OCI-LY7 (cell line): Measurements from ENCODE around the gene MICALL2. TPM values are rescaled to one million over a fixed set of nuclear protein-coding genes. Genes with fewer than 3 reads are reported as not detected.

Source experiments
- BruUV-seq: library from RNA; stranded (reverse); fragments of 400-500 nt; replicated peaks from 2 replicates; lab custom pipeline; 2021; lab: Mats Ljungman, UMichigan
- CTCF ChIA-PET: fragments of 300-600 bp; sonication (Branson Sonifier 250); formaldehyde crosslinking; loops from one replicate; lab custom pipeline; 2022; ENCODE audit warnings: antibody characterized with exemption; ENCODE audit not compliant: unreplicated experiment; lab: Charles Lee
- POLR2A ChIA-PET: fragments of 300-600 bp; sonication (Branson Sonifier 250); formaldehyde crosslinking; loops from one replicate; lab custom pipeline; 2022; ENCODE audit warnings: antibody characterized with exemption; lab: Charles Lee
- DNase-seq: peaks from one replicate; pipeline ENCODE4 v3.0.0-alpha.2; 2015; ENCODE audit warnings: low spot score
- H2AFZ ChIP-seq: fragments of 200-600 bp; sonication (generic), shearing (Covaris generic); 2 replicates; pipeline ENCODE4 v1.6.1; 2014; ENCODE audit warnings: mild to moderate bottlenecking, antibody characterized with exemption, low read length, moderate library complexity
- H3K27ac ChIP-seq: fragments of 200-600 bp; sonication (generic); 2 replicates; pipeline ENCODE4 v1.5.1; 2014; ENCODE audit warnings: mixed run types, low read depth, mild to moderate bottlenecking, moderate library complexity, low read length, inconsistent platforms; ENCODE audit not compliant: poor library complexity, severe bottlenecking
- H3K36me3 ChIP-seq: fragments of 200-600 bp; sonication (generic); 2 replicates; pipeline ENCODE4 v1.6.1; 2014; ENCODE audit warnings: mild to moderate bottlenecking, antibody characterized with exemption, low read length, moderate library complexity, mixed read lengths; ENCODE audit not compliant: insufficient read depth
- H3K4me1 ChIP-seq: fragments of 200-600 bp; sonication (generic); 2 replicates; pipeline ENCODE4 v1.5.1; 2014; ENCODE audit warnings: mild to moderate bottlenecking, low read length; ENCODE audit not compliant: insufficient read depth, poor library complexity, severe bottlenecking
- H3K4me2 ChIP-seq: fragments of 200-600 bp; sonication (generic); 2 replicates; pipeline ENCODE4 v1.6.1; 2014; ENCODE audit warnings: mild to moderate bottlenecking, low read length
- H3K4me3 ChIP-seq: fragments of 200-600 bp; sonication (generic); 2 replicates; pipeline ENCODE4 v1.5.1; 2014; ENCODE audit warnings: mild to moderate bottlenecking, low read depth, low read length; ENCODE audit not compliant: poor library complexity, severe bottlenecking
- H3K79me2 ChIP-seq: fragments of 200-600 bp; sonication (generic); 2 replicates; pipeline ENCODE4 v1.6.1; 2016; ENCODE audit warnings: low read depth, mild to moderate bottlenecking, low read length, moderate library complexity, mixed read lengths; ENCODE audit not compliant: insufficient read depth
- H3K9me2 ChIP-seq: fragments of 200-600 bp; sonication (generic); 2 replicates; pipeline ENCODE4 v1.6.1; 2016; ENCODE audit warnings: mild to moderate bottlenecking, low read length, mixed read lengths; ENCODE audit not compliant: insufficient read depth
- H3K9me3 ChIP-seq: fragments of 200-600 bp; sonication (generic); 2 replicates; pipeline ENCODE4 v1.6.1; 2014; ENCODE audit warnings: mild to moderate bottlenecking, mixed run types, low read length, mixed read lengths
- H4K20me1 ChIP-seq: fragments of 200-600 bp; sonication (generic); 2 replicates; pipeline ENCODE4 v1.6.1; 2014; ENCODE audit warnings: mild to moderate bottlenecking, antibody characterized with exemption, low read length, moderate library complexity, mixed read lengths; ENCODE audit not compliant: insufficient read depth
- EZH2phosphoT487 ChIP-seq: fragments of 200-600 bp; sonication (generic); IDR thresholded peaks from 2 replicates; pipeline ENCODE4 v1.6.1; 2018; ENCODE audit warnings: low read depth, borderline replicate concordance, mild to moderate bottlenecking, mixed run types, antibody characterized with exemption, low read length, moderate library complexity, mixed read lengths
- intact Hi-C: fragments of 100-400 bp; cut with micrococcal nuclease; formaldehyde crosslinking; loops from one replicate; pipeline ENCODE4 v1.10.0; 2022; ENCODE audit not compliant: unreplicated experiment
- total RNA-seq, 2 experiments: library from RNA; depleted of rRNA in 1 of 2; stranded (reverse); fragments of >200 nt in 1 of 2; shearing (Covaris generic) in 1 of 2; gene quantifications; 2 replicates each; pipeline ENCODE4 v1.2.3, GENCODE V29; 2014 to 2022
- TF ChIP-seq, protein P1 (sequence below): fragments of 200-600 bp; sonication (generic); conservative IDR thresholded peaks from 2 replicates; pipeline ENCODE4 v1.5.1; 2014; ENCODE audit warnings: mild to moderate bottlenecking, antibody characterized with exemption, low read length, moderate library complexity, mixed read lengths

MICALL2 gene
- total RNA-seq, 2 experiments from 2014 or later, result 1.4 to 4.5 TPM

GRCh38 chr7:1442355-1443124 is 16.7 kb downstream of the MICALL2 start:
- no peak overlapping the region for H2AFZ ChIP-seq
- no peaks in the 10 kb centered on the region for H3K9me3 ChIP-seq
- CTCF ChIA-PET, result no interaction called here
- no TSS peak for BruUV-seq
- no peak overlapping the region for H3K27ac ChIP-seq
- H3K4me2 ChIP-seq, result no peak overlapping the region
- no peak for TF ChIP-seq EZH2phosphoT487
- TF ChIP-seq, protein P1, sequence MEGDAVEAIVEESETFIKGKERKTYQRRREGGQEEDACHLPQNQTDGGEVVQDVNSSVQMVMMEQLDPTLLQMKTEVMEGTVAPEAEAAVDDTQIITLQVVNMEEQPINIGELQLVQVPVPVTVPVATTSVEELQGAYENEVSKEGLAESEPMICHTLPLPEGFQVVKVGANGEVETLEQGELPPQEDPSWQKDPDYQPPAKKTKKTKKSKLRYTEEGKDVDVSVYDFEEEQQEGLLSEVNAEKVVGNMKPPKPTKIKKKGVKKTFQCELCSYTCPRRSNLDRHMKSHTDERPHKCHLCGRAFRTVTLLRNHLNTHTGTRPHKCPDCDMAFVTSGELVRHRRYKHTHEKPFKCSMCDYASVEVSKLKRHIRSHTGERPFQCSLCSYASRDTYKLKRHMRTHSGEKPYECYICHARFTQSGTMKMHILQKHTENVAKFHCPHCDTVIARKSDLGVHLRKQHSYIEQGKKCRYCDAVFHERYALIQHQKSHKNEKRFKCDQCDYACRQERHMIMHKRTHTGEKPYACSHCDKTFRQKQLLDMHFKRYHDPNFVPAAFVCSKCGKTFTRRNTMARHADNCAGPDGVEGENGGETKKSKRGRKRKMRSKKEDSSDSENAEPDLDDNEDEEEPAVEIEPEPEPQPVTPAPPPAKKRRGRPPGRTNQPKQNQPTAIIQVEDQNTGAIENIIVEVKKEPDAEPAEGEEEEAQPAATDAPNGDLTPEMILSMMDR, result no peak
- no peaks in the 10 kb centered on the region for H3K4me1 ChIP-seq
- POLR2A ChIA-PET, result no interaction called here
- intact Hi-C loops, result no loop called here
- H3K4me3 ChIP-seq, result no peak overlapping the region
- H4K20me1 ChIP-seq, result no peaks in the 10 kb centered on the region
- no peaks in the 10 kb centered on the region for H3K79me2 ChIP-seq
- no peak for DNase-seq
- no peaks in the 10 kb centered on the region for H3K36me3 ChIP-seq
- H3K9me2 ChIP-seq, result no peaks in the 10 kb centered on the region

DNA sequence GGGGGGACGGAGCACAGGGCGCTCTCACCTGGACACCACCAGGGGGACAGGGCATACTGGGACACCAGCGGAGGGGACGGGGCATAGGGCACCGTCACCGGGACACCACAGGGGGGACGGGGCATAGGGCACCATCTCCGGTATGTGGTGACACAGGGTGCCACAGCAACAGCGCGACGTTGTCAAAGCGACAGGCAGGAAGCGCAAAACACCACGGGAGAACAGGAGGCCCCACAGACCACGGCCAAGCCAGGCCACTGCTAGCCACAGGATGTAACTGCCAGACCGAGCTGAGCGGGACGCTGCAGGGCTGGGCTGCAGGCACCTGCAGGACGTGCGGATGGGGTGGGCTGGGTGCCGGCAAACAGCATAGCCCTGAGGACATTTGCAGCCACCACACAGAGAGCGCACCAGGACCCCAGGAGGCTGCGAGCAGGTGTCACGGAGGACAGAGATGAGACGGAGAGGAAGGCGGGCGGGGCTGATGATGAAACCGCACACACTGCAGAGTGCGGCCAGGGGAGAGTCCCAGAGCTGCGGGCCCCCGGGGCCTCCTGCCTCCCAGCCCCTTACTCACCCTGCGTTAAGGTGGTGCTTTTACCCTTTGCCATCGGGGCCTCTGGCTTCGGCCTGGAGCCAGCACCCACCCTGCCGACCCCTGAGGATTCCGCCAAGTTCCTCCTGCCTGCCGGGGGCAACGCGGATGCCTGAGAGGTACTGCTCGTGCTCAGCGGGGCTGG is 17.5 kb downstream of the MICALL2 start:
- no TSS peak for BruUV-seq

GRCh38 chr7:1440620-1441019 is 18.6 kb downstream of the MICALL2 start:
- CTCF ChIA-PET, result no interaction called here
- Histone ChIP-seq H4K20me1 (no peaks in the 10 kb centered on the region), H3K79me2 (no peaks in the 10 kb centered on the region), H3K4me2 (no peak overlapping the region), H2AFZ (no peak overlapping the region), H3K4me1 (no peaks in the 10 kb centered on the region), H3K4me3 (no peak overlapping the region), H3K27ac (no peak overlapping the region), H3K9me3 (no peaks in the 10 kb centered on the region), H3K9me2 (no peaks in the 10 kb centered on the region), H3K36me3 (no peaks in the 10 kb centered on the region)
- TF ChIP-seq, protein P1, result no peak
- TF ChIP-seq EZH2phosphoT487, result no peak
- no peak for DNase-seq
- POLR2A ChIA-PET, result interaction anchor here (1.1 kb wide), 1 partner anchor 16 kb away, joined by 3 read pairs; no protein-coding TSS in a partner anchor
- intact Hi-C loops, result no loop called here
- BruUV-seq, result no TSS peak

More for the DNA sequence above, 17.5 kb downstream of the MICALL2 start:
- Histone ChIP-seq H3K9me2 (no peaks in the 10 kb centered on the region), H3K9me3 (no peaks in the 10 kb centered on the region), H3K36me3 (no peaks in the 10 kb centered on the region), H3K27ac (no peak overlapping the region), H3K4me1 (no peaks in the 10 kb centered on the region), H3K4me3 (no peak overlapping the region), H3K79me2 (no peaks in the 10 kb centered on the region), H2AFZ (no peak overlapping the region), H4K20me1 (no peaks in the 10 kb centered on the region), H3K4me2 (no peak overlapping the region)
- intact Hi-C loops, result no loop called here
- ChIA-PET POLR2A (interaction anchor here (1.1 kb wide), 1 partner anchor 17 kb away, joined by 3 read pairs; no protein-coding TSS in a partner anchor), CTCF (interaction anchor here (0.6 kb wide), 1 partner anchor 14 kb away, joined by 3 read pairs; no protein-coding TSS in a partner anchor)
- no peak for TF ChIP-seq EZH2phosphoT487
- DNase-seq, result no peak
